ENCODE results near the gene MRC2.
"Not testable (repeated sequence)": the region's sequence is repeated elsewhere in the genome, so short reads cannot be mapped to it uniquely, and the experiment has no call there.

DNA sequence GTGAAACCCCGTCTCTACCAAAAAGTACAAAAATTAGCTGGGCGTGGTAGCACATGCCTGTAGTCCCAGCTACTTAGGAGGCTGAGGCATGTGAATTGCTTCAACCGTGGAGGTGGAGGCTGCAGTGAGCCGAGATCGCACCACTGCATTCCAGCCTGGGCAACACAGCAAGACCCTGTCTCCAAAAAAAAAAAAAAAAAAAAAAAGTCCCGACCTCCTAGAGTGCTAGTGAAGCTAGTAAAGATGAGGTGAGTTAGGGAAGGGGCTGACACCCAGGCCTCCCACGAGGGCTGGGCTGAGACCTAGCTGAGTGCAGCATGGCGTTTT is 64.1 kb downstream of the MRC2 start:
- TF ChIP-seq, protein P1, sequence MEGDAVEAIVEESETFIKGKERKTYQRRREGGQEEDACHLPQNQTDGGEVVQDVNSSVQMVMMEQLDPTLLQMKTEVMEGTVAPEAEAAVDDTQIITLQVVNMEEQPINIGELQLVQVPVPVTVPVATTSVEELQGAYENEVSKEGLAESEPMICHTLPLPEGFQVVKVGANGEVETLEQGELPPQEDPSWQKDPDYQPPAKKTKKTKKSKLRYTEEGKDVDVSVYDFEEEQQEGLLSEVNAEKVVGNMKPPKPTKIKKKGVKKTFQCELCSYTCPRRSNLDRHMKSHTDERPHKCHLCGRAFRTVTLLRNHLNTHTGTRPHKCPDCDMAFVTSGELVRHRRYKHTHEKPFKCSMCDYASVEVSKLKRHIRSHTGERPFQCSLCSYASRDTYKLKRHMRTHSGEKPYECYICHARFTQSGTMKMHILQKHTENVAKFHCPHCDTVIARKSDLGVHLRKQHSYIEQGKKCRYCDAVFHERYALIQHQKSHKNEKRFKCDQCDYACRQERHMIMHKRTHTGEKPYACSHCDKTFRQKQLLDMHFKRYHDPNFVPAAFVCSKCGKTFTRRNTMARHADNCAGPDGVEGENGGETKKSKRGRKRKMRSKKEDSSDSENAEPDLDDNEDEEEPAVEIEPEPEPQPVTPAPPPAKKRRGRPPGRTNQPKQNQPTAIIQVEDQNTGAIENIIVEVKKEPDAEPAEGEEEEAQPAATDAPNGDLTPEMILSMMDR (IDR thresholded peaks at IDR 0.05) = not testable (repeated sequence)
- TF ChIP-seq EP300 (IDR thresholded peaks at IDR 0.05) = not testable (repeated sequence)

All from tibial nerve (tissue), 4 donors.